HPDE6-E6E7 (cell line): ENCODE data around the gene ICAM2.
"Not testable (repeated sequence)": the region's sequence is repeated elsewhere in the genome, so short reads cannot be mapped to it uniquely, and the experiment has no call there.

Experiments
- DNase-seq: peaks from one replicate; pipeline ENCODE4 v3.0.0; 2011; ENCODE audit warnings: missing footprints; ENCODE audit errors: extremely low spot score

The ICAM2 gene

DNA sequence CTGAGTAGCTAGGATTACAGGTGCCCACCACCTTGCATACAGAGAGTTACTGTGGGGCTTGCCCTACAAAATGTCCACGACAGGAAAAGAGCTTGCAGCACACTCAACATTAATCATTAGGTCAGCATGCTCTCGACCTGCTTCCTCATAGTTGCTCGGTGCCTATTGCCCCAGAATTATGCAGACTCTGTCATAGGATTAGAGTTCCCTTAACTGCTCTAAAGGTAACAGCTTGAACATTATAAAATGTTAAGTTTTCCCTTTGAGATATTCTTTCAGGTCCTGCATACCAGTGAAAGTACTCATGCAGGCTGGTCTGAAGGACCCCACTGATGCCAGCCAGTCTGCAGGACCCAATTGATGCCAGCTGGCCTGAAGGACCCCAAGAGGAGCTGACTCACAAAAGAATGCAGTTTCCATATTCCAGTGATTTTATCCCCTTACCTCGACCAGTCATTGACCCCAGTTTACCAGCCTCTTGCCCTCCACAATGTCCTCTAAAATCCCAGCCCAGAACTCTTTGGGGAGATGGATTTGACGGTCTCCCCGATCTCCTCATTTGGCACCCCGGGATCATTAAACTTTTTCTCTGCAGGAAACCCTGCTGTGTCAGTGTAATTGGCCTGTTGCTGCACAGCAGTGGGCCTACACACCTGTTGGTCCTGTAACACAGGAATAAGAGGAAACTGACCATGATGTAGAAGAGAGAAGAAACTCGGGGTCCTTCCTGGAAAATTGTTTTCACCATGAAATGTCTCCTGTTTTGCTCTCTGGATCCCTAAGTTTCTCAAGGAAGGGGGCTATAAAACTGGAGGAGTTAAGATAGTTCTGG lies 10.6 kb downstream of the ICAM2 start:
- peak; percentile 47 for DNase-seq

DNA sequence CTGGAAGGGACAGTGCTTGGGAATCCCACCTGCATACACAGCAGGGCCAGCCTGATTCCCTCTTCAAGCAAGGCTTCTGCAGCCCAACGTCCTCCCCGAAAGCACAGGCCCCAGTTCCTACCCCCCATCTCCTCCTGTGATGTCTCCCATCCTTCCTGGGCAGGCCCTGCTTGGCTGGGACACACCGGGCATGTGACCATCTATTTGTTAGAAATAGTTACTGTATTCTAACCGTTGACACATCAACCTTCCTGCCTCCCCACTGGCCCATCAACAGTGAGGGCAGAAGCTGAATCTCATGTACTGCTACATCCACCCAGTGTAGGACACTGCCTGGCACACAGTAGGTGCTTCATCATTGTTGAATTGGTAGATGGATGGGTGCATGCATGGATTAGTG lies 11.6 kb downstream of the ICAM2 start:
- no peak for DNase-seq

GRCh38 chr17:64008346-64008745 lies 12.1 kb downstream of the ICAM2 start:
- no peak for DNase-seq

DNA sequence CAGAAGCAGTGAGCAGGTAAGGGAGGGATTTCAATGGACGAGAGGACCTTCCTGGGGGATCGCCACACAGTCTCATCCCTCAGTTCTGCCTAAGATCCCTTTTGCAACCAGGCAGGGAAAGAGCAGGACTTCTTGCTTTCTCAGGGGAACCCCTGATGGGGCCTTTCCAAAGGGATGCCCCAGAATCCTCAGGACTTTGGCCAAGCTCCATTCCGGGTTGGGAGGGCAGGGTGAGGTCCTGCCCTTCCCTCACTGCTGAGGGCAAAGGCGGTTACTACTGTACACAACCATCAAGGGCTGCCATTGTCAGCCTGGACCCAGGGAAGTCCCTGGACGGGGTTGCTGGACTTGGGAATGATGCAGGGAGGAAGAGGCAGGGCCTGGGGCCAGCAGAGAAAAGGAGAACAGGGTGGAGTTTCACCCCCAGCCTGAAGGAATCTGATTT lies 12.6 kb downstream of the ICAM2 start:
- DNase-seq = no peak

GRCh38 chr17:64007089-64007837 lies 13.2 kb downstream of the ICAM2 start:
- not testable (repeated sequence) for DNase-seq

- DNase-seq = no peak
These were observed 13.9 kb downstream of the ICAM2 start for GRCh38 chr17:64006361-64007088.

DNA sequence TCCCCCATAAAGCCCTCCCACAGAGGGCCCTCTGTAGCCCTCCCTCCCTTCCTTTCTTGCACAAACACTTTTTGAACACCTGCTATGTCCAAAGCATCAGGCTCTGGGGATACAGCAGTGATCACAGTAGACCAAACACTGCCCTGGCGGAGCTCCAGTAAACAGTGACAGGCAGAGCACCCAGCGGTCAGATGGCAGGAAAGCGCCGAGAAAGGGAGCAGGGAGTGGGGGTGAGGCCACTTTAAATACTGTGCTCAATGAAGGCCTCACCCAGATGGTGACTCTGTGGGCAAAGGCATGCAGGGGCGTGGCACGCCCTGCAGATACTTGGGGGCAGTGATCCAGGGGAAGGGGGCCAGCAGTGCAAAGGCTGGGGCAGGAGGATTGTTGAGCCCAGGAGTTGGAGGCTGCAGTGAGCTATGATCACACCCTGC lies 14.7 kb downstream of the ICAM2 start:
- no peak for DNase-seq

DNA sequence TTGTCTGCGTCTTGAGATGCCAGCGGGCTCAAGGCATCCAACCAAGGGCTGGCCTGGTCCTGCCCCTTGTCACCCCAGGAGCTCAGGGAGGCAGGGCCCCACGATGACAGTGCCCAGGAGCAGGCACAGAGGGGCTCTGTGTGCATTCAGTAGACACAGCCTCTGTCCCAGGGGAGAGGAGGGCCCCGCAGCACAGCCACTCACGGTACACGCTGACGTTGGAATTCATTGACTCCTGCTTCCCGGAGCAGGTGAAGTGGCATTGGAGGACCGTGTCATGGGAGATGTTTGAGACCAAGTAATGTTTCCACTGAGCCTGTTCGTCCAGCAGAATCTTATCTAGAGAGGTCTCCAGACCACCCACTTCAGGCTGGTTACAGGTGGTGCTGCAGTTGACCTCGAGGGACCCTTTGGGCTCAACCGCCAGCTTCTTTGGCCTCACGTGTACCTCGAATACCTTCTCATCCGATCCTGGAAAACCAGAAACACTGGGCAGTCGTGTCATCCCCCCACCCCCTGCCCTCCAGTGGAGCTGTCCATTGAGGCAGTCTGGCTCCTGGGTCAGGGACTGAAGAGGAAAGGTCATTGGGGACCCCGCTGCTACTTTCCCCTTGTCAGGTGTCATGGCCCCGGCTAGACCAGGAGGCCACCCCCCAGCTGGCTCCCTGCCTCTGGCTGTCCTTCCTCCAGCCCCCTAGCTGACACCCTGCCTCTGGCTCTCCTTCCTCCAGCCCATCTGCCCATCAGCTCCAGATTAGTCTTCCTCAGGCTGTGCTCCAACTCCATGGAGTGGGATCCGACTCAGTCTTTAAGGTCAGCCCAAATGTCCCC lies 15.3 kb downstream of the ICAM2 start:
- DNase-seq = no peak

- no peak for DNase-seq
These were observed 16.1 kb downstream of the ICAM2 start for GRCh38 chr17:64004218-64004770.

- no peak for DNase-seq
These were observed 16.8 kb downstream of the ICAM2 start for GRCh38 chr17:64003526-64004121.

GRCh38 chr17:64002658-64003525 lies 17.5 kb downstream of the ICAM2 start:
- DNase-seq = no peak

- DNase-seq = no peak
These were observed 18.5 kb downstream of the ICAM2 start for GRCh38 chr17:64001763-64002529.

- DNase-seq = no peak
These were observed 19.3 kb downstream of the ICAM2 start for GRCh38 chr17:64001091-64001579.

DNA sequence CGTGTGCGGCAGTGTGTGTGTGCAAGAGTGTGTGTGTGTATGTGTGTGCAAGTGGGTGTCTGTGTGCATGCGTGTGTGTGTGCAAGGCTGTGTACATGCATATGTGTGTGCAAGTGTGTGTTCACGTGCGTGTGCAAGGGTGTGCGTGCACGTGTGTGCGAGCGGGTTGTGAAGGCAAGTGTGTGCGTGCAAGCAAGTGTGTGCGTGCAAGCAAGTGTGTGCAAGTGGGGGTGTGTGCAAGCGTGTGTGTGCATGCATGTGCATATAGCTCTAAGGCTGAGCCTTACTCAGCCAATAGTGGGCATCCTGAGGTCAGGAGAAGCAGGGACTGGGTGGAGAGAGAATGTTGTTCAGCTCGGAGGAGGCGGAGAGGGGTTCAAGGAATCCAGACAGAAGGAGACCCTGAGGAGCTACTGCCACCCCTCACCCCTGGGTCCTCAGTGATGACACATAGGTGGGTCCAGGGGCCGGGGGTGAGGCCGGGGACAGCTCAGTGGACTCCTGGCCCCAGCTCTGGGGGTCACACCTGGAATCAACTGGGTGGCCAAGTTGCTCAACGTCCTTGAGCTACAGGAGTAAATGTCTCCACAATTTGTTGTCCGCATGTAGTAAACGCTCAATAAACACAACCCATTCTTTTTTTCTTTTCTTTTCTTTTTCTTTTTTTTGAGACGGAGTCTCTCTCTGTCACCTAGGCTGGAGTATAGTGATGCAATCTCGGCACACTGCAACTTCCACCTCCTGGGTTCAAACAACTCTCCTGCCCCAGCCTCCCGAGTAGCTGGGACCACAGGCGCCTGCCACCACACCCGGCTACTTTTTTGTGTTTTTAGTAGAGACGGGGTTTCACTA lies 20.5 kb downstream of the ICAM2 start:
- no peak for DNase-seq

DNA sequence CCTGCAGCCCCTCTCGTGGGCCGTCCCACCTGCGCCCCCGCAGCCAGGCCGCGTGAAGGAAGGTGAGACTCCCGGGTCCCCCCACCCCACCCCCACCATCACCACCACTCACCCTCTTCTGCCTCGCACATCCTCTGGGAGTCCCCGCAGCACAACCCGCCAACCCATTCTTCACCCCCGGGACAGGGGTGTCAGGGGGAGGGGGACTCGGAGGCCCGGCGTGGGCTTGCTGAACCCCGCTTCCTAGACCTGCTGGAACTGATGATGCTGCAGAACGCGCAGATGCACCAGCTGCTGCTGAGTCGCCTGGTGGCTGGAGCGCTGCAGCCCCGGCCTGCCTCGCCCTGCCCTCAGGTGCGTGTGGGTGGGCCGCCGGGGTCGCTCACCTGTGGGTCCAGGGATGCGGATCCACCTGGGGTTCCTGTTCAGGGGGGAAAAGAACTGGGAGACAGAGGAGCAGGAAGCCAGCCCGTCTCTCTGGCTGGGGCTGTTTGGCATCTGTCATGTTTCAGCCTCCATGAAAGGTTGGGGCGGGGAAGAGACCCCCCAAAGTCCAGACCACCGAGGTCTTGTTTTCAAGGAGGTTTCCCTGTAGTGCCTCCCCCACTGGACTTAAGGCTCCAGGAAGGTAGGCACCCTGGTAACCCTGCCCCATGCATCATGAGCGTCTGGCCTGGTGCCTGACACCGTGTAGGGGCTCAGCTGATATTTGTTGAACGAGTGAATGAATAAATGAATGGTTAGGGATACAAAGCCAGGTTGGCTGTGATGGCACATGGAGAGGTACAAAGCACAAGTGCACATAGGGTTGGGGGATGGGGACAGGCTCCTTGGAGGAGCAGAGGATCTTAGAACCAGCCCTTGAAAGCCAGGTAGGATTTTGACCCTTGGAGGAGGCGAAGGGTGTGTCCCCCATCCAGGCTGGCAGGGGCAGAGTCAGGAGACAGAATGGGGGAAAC lies 21.4 kb downstream of the ICAM2 start:
- no peak for DNase-seq

GRCh38 chr17:63998050-63998720 lies 22.2 kb downstream of the ICAM2 start, which contains the start of gene PRR29:
TSS of gene PRR29 (plus strand) at chr17:63998351. CDS start at chr17:63998365, 14 bp downstream.
- peak; percentile 88 for DNase-seq
